ENCODE measurements around the gene C4orf50.
"Not testable (repeated sequence)": the region's sequence is repeated elsewhere in the genome, so short reads cannot be mapped to it uniquely, and the experiment has no call there.

C4orf50 gene

DNA sequence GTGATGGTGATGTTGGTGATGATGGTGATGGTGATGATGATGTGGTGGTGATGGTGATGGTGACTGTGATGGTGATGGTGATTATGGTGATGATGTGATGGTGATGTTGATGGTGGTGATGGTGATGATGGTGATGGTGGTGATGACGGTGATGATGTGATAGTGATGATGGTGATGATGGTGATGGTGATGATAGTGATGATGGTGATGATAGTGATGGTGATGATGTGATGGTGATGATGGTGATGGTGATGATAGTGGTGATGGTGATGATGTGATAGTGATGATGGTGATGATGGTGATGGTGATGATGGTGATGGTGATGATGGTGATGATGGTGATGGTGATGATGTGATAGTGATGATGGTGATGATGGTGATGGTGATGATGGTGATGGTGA is 14.7 kb downstream of the C4orf50 start:
- H3K27me3 ChIP-seq (ENCODE audit: control insufficient read depth, insufficient read depth, low read length); H3K9me3 ChIP-seq (ENCODE audit: control insufficient read depth, insufficient read depth, low read length); DNase-seq (ENCODE audit: low read depth, low spot score); H3K4me1 ChIP-seq (ENCODE audit: control insufficient read depth, insufficient read depth, low read length); H3K4me3 ChIP-seq (ENCODE audit: low read length); H3K36me3 ChIP-seq (ENCODE audit: control insufficient read depth, insufficient read depth, low read length); H3K27ac ChIP-seq (ENCODE audit: low read length): not testable (repeated sequence)
- 100% methylated on average over 1 of the region's 1 CpG for WGBS (ENCODE audit: insufficient coverage, insufficient read length)

GRCh38 chr4:6002926-6003325 is 15.3 kb downstream of the C4orf50 start:
- Histone ChIP-seq H3K36me3 (ENCODE audit: control insufficient read depth, insufficient read depth, low read length) (no peaks in the 10 kb centered on the region), H3K27ac (ENCODE audit: low read length) (no peak overlapping the region), H3K27me3 (ENCODE audit: control insufficient read depth, insufficient read depth, low read length) (peaks cover 6% of the 10 kb centered on the region), H3K9me3 (ENCODE audit: control insufficient read depth, insufficient read depth, low read length) (no peaks in the 10 kb centered on the region), H3K4me3 (ENCODE audit: low read length) (no peak overlapping the region), H3K4me1 (ENCODE audit: control insufficient read depth, insufficient read depth, low read length) (no peaks in the 10 kb centered on the region)
- WGBS (ENCODE audit: insufficient coverage, insufficient read length): no CpG with 5 or more reads among the region's 3 CpGs
- DNase-seq (ENCODE audit: low read depth, low spot score): no peak

- WGBS (ENCODE audit: insufficient coverage, insufficient read length): no CpG with 5 or more reads among the region's 5 CpGs
- no peaks in the 10 kb centered on the region for H3K9me3 ChIP-seq (ENCODE audit: control insufficient read depth, insufficient read depth, low read length)
- no peak overlapping the region for H3K27ac ChIP-seq (ENCODE audit: low read length)
- no peak overlapping the region for H3K4me3 ChIP-seq (ENCODE audit: low read length)
- peaks cover 6% of the 10 kb centered on the region for H3K27me3 ChIP-seq (ENCODE audit: control insufficient read depth, insufficient read depth, low read length)
- H3K4me1 ChIP-seq (ENCODE audit: control insufficient read depth, insufficient read depth, low read length): no peaks in the 10 kb centered on the region
- DNase-seq (ENCODE audit: low read depth, low spot score): no peak
- no peaks in the 10 kb centered on the region for H3K36me3 ChIP-seq (ENCODE audit: control insufficient read depth, insufficient read depth, low read length)
Observed at GRCh38 chr4:6002492-6002833, 15.8 kb downstream of the C4orf50 start.

GRCh38 chr4:6001680-6002491 is 16.3 kb downstream of the C4orf50 start:
- no CpG with 5 or more reads among the region's 6 CpGs for WGBS (ENCODE audit: insufficient coverage, insufficient read length)

GRCh38 chr4:5999830-6000365 is 18.3 kb downstream of the C4orf50 start:
- Histone ChIP-seq H3K9me3 (ENCODE audit: control insufficient read depth, insufficient read depth, low read length) (no peaks in the 10 kb centered on the region), H3K4me3 (ENCODE audit: low read length) (no peak overlapping the region), H3K27ac (ENCODE audit: low read length) (no peak overlapping the region), H3K36me3 (ENCODE audit: control insufficient read depth, insufficient read depth, low read length) (no peaks in the 10 kb centered on the region), H3K27me3 (ENCODE audit: control insufficient read depth, insufficient read depth, low read length) (no peaks in the 10 kb centered on the region), H3K4me1 (ENCODE audit: control insufficient read depth, insufficient read depth, low read length) (no peaks in the 10 kb centered on the region)
- no peak for DNase-seq (ENCODE audit: low read depth, low spot score)
- no CpG with 5 or more reads among the region's 9 CpGs for WGBS (ENCODE audit: insufficient coverage, insufficient read length)

More at GRCh38 chr4:6001680-6002491, 16.3 kb downstream of the C4orf50 start:
- Histone ChIP-seq H3K4me1 (ENCODE audit: control insufficient read depth, insufficient read depth, low read length) (no peaks in the 10 kb centered on the region), H3K36me3 (ENCODE audit: control insufficient read depth, insufficient read depth, low read length) (no peaks in the 10 kb centered on the region), H3K9me3 (ENCODE audit: control insufficient read depth, insufficient read depth, low read length) (no peaks in the 10 kb centered on the region), H3K27me3 (ENCODE audit: control insufficient read depth, insufficient read depth, low read length) (peaks cover 4% of the 10 kb centered on the region), H3K27ac (ENCODE audit: low read length) (no peak overlapping the region), H3K4me3 (ENCODE audit: low read length) (no peak overlapping the region)
- no peak for DNase-seq (ENCODE audit: low read depth, low spot score)

DNA sequence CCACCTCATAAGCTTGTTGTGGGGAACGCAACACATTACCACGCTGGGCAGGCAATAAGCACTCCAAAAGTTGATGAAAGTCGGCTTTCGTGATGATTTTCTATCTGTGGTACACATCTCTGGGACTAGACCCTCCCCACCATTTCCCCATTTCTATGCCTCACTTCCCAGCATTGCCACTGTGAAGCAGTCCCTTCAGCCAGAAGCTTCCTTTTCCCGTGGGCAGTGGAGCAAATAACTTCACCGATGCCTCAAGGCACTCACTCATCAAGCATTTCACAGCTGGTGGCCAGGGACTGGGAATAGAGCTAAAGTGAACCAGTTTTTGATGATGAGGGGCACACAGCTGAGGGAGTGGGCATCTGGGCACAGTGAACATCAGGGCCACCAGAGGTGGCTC is 18.9 kb downstream of the C4orf50 start:
- H3K36me3 ChIP-seq (ENCODE audit: control insufficient read depth, insufficient read depth, low read length): no peaks in the 10 kb centered on the region
- no peak overlapping the region for H3K27ac ChIP-seq (ENCODE audit: low read length)
- H3K27me3 ChIP-seq (ENCODE audit: control insufficient read depth, insufficient read depth, low read length): no peaks in the 10 kb centered on the region
- no peak overlapping the region for H3K4me3 ChIP-seq (ENCODE audit: low read length)
- DNase-seq (ENCODE audit: low read depth, low spot score): no peak
- H3K9me3 ChIP-seq (ENCODE audit: control insufficient read depth, insufficient read depth, low read length): no peaks in the 10 kb centered on the region
- no peaks in the 10 kb centered on the region for H3K4me1 ChIP-seq (ENCODE audit: control insufficient read depth, insufficient read depth, low read length)
- WGBS (ENCODE audit: insufficient coverage, insufficient read length): no CpG with 5 or more reads among the region's 6 CpGs

DNA sequence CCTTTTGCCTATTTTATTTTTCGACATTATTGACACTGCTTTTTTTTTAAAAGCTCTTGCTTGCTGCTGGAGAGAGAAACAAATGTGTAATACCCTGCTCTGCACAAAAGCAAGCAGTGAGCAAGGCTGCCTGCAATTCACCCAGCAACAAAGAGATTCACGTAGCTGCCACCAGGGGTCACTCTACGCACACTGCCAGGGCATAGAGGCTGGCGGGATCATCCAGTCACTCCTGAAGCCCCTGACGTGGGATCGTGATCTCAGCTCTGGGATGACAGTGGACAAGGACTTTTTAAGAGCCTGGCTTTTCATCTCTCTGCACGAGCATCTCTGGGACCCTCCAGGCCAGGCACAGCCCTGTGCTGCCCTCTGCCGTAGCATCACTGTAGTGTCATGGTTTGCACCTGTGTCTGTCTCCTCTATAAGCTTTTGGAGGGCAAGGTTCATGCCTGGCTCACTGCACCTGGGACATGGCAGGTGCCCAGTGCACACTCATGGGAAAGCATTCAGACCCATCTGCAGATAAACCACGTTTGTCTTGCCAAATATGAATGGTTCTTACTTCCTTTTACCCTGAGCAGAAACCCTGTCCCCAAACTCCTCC is 19.8 kb downstream of the C4orf50 start:
- WGBS (ENCODE audit: insufficient coverage, insufficient read length): no CpG with 5 or more reads among the region's 9 CpGs
- Histone ChIP-seq H3K36me3 (ENCODE audit: control insufficient read depth, insufficient read depth, low read length) (no peaks in the 10 kb centered on the region), H3K27ac (ENCODE audit: low read length) (no peak overlapping the region), H3K4me3 (ENCODE audit: low read length) (no peak overlapping the region), H3K27me3 (ENCODE audit: control insufficient read depth, insufficient read depth, low read length) (no peaks in the 10 kb centered on the region), H3K9me3 (ENCODE audit: control insufficient read depth, insufficient read depth, low read length) (no peaks in the 10 kb centered on the region), H3K4me1 (ENCODE audit: control insufficient read depth, insufficient read depth, low read length) (no peaks in the 10 kb centered on the region)
- DNase-seq (ENCODE audit: low read depth, low spot score): no peak

GRCh38 chr4:5996641-5997040 is 21.6 kb downstream of the C4orf50 start:
- Histone ChIP-seq H3K27ac (ENCODE audit: low read length) (no peak overlapping the region), H3K4me3 (ENCODE audit: low read length) (no peak overlapping the region), H3K4me1 (ENCODE audit: control insufficient read depth, insufficient read depth, low read length) (no peaks in the 10 kb centered on the region), H3K9me3 (ENCODE audit: control insufficient read depth, insufficient read depth, low read length) (no peaks in the 10 kb centered on the region), H3K36me3 (ENCODE audit: control insufficient read depth, insufficient read depth, low read length) (no peaks in the 10 kb centered on the region), H3K27me3 (ENCODE audit: control insufficient read depth, insufficient read depth, low read length) (no peaks in the 10 kb centered on the region)
- DNase-seq (ENCODE audit: low read depth, low spot score): no peak
- no CpG with 5 or more reads among the region's 4 CpGs for WGBS (ENCODE audit: insufficient coverage, insufficient read length)

- H3K27ac ChIP-seq (ENCODE audit: low read length): no peak overlapping the region
- H3K4me3 ChIP-seq (ENCODE audit: low read length): no peak overlapping the region
- no peaks in the 10 kb centered on the region for H3K4me1 ChIP-seq (ENCODE audit: control insufficient read depth, insufficient read depth, low read length)
- H3K9me3 ChIP-seq (ENCODE audit: control insufficient read depth, insufficient read depth, low read length): no peaks in the 10 kb centered on the region
- DNase-seq (ENCODE audit: low read depth, low spot score): no peak
- no CpG with 5 or more reads among the region's 19 CpGs for WGBS (ENCODE audit: insufficient coverage, insufficient read length)
- no peaks in the 10 kb centered on the region for H3K27me3 ChIP-seq (ENCODE audit: control insufficient read depth, insufficient read depth, low read length)
- no peaks in the 10 kb centered on the region for H3K36me3 ChIP-seq (ENCODE audit: control insufficient read depth, insufficient read depth, low read length)
Observed at GRCh38 chr4:5995901-5996623, 22.2 kb downstream of the C4orf50 start.

DNA sequence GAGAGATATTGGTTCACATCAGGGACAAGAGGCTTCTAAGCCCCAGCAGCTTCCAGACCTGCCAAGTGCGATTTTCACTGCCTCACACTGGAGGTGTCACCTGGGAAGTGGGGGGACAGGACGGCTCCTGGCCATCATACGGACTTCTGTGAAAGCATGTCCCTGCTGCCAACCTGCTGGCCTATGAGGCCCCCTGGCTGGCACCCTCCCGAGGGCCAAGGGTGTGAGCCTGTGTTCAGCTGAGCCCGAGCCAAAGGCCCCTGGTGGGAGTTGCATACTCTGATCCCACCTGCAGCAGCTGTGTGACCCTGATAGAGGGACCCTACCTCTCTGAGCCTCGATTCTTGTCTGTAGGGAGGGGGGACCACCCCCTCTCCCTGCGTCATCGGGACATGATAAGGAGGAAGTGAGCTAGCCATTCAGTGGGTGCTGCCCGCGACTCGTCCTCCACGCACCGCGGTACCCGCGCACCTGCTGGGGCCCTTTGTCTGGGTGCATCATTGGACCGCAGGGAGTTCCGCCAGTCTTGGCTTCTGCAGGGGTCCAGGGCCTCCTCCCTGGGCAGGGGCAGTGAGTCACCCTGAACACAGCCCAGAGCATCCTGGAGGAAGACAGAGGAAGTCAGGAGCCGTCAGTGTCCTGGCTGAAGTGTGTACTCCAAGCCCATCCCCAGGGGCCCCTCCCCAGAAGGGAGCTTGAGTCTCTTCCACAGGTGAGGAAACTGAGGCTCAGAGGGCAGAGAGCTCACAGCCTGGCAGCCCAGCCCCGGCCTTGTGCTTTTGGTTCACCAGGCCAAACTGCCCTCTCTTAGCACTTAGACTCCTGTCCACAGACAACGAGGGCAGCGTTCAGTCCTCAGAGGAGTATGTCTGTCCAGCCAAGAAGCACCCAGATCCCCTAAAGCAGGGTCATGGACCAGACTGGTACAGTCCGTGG is 24.1 kb downstream of the C4orf50 start:
- Histone ChIP-seq H3K27ac (ENCODE audit: low read length) (no peak overlapping the region), H3K9me3 (ENCODE audit: control insufficient read depth, insufficient read depth, low read length) (no peaks in the 10 kb centered on the region), H3K4me3 (ENCODE audit: low read length) (no peak overlapping the region), H3K4me1 (ENCODE audit: control insufficient read depth, insufficient read depth, low read length) (no peaks in the 10 kb centered on the region), H3K27me3 (ENCODE audit: control insufficient read depth, insufficient read depth, low read length) (no peaks in the 10 kb centered on the region), H3K36me3 (ENCODE audit: control insufficient read depth, insufficient read depth, low read length) (no peaks in the 10 kb centered on the region)
- WGBS (ENCODE audit: insufficient coverage, insufficient read length): no CpG with 5 or more reads among the region's 23 CpGs
- DNase-seq (ENCODE audit: low read depth, low spot score): no peak
